Measurements from ENCODE around the gene MICU2.
"Not testable (repeated sequence)": the region's sequence is repeated elsewhere in the genome, so short reads cannot be mapped to it uniquely, and the experiment has no call there.

The MICU2 gene

GRCh38 chr13:21596722-21597121 lies 7.2 kb downstream of the MICU2 start:
- no peaks in the 10 kb centered on the region for H3K4me1 ChIP-seq (ENCODE audit: control insufficient read depth, insufficient read depth, low read length)
- no peaks in the 10 kb centered on the region for H3K9me3 ChIP-seq (ENCODE audit: control insufficient read depth, low read length)
- H3K36me3 ChIP-seq (ENCODE audit: control insufficient read depth, insufficient read depth, low read length) = no peaks in the 10 kb centered on the region
- no peak overlapping the region for H3K4me3 ChIP-seq (ENCODE audit: insufficient read depth, low read depth, low read length)
- no peak overlapping the region for H3K27ac ChIP-seq (ENCODE audit: insufficient read depth, low read depth, low read length, poor library complexity, severe bottlenecking)
- H3K27me3 ChIP-seq (ENCODE audit: control insufficient read depth, insufficient read depth, low read length, poor library complexity, severe bottlenecking) = no peaks in the 10 kb centered on the region

GRCh38 chr13:21595546-21595822 lies 8.5 kb downstream of the MICU2 start:
- no peaks in the 10 kb centered on the region for H3K4me1 ChIP-seq (ENCODE audit: control insufficient read depth, insufficient read depth, low read length)
- H3K27ac ChIP-seq (ENCODE audit: insufficient read depth, low read depth, low read length, poor library complexity, severe bottlenecking) = no peak overlapping the region
- no peaks in the 10 kb centered on the region for H3K9me3 ChIP-seq (ENCODE audit: control insufficient read depth, low read length)
- H3K36me3 ChIP-seq (ENCODE audit: control insufficient read depth, insufficient read depth, low read length) = no peaks in the 10 kb centered on the region
- no peaks in the 10 kb centered on the region for H3K27me3 ChIP-seq (ENCODE audit: control insufficient read depth, insufficient read depth, low read length, poor library complexity, severe bottlenecking)
- no peak overlapping the region for H3K4me3 ChIP-seq (ENCODE audit: insufficient read depth, low read depth, low read length)

GRCh38 chr13:21594715-21595545 lies 9.0 kb downstream of the MICU2 start:
- no peaks in the 10 kb centered on the region for H3K27me3 ChIP-seq (ENCODE audit: control insufficient read depth, insufficient read depth, low read length, poor library complexity, severe bottlenecking)
- no peaks in the 10 kb centered on the region for H3K36me3 ChIP-seq (ENCODE audit: control insufficient read depth, insufficient read depth, low read length)
- no peaks in the 10 kb centered on the region for H3K9me3 ChIP-seq (ENCODE audit: control insufficient read depth, low read length)
- H3K4me3 ChIP-seq (ENCODE audit: insufficient read depth, low read depth, low read length) = no peak overlapping the region
- H3K4me1 ChIP-seq (ENCODE audit: control insufficient read depth, insufficient read depth, low read length) = no peaks in the 10 kb centered on the region
- 65 to 79% methylated on average over 2 to 3 of the region's 3 CpGs for WGBS, 2 experiments
- no peak overlapping the region for H3K27ac ChIP-seq (ENCODE audit: insufficient read depth, low read depth, low read length, poor library complexity, severe bottlenecking)

GRCh38 chr13:21590665-21591456 lies 13.1 kb downstream of the MICU2 start:
- not testable (repeated sequence) for H3K9me3 ChIP-seq (ENCODE audit: control insufficient read depth, low read length); H3K27ac ChIP-seq (ENCODE audit: insufficient read depth, low read depth, low read length, poor library complexity, severe bottlenecking); H3K4me3 ChIP-seq (ENCODE audit: insufficient read depth, low read depth, low read length); H3K36me3 ChIP-seq (ENCODE audit: control insufficient read depth, insufficient read depth, low read length); H3K27me3 ChIP-seq (ENCODE audit: control insufficient read depth, insufficient read depth, low read length, poor library complexity, severe bottlenecking); H3K4me1 ChIP-seq (ENCODE audit: control insufficient read depth, insufficient read depth, low read length)
- 94 to 96% methylated on average over 11 of the region's 11 CpGs for WGBS, 2 experiments

GRCh38 chr13:21590231-21590630 lies 13.7 kb downstream of the MICU2 start:
- no peaks in the 10 kb centered on the region for H3K9me3 ChIP-seq (ENCODE audit: control insufficient read depth, low read length)
- H3K27me3 ChIP-seq (ENCODE audit: control insufficient read depth, insufficient read depth, low read length, poor library complexity, severe bottlenecking) = no peaks in the 10 kb centered on the region
- 92 to 99% methylated on average over 5 of the region's 5 CpGs for WGBS, 2 experiments

GRCh38 chr13:21589510-21589909 lies 14.5 kb downstream of the MICU2 start:
- H3K4me3 ChIP-seq (ENCODE audit: insufficient read depth, low read depth, low read length); H3K4me1 ChIP-seq (ENCODE audit: control insufficient read depth, insufficient read depth, low read length); H3K36me3 ChIP-seq (ENCODE audit: control insufficient read depth, insufficient read depth, low read length); H3K9me3 ChIP-seq (ENCODE audit: control insufficient read depth, low read length); H3K27ac ChIP-seq (ENCODE audit: insufficient read depth, low read depth, low read length, poor library complexity, severe bottlenecking); H3K27me3 ChIP-seq (ENCODE audit: control insufficient read depth, insufficient read depth, low read length, poor library complexity, severe bottlenecking): not testable (repeated sequence)
- 92 to 95% methylated on average over 6 of the region's 6 CpGs for WGBS, 2 experiments

More at GRCh38 chr13:21590231-21590630, 13.7 kb downstream of the MICU2 start:
- no peaks in the 10 kb centered on the region for H3K4me1 ChIP-seq (ENCODE audit: control insufficient read depth, insufficient read depth, low read length)
- no peaks in the 10 kb centered on the region for H3K36me3 ChIP-seq (ENCODE audit: control insufficient read depth, insufficient read depth, low read length)
- H3K4me3 ChIP-seq (ENCODE audit: insufficient read depth, low read depth, low read length) = no peak overlapping the region
- no peak overlapping the region for H3K27ac ChIP-seq (ENCODE audit: insufficient read depth, low read depth, low read length, poor library complexity, severe bottlenecking)

- H3K4me1 ChIP-seq (ENCODE audit: control insufficient read depth, insufficient read depth, low read length); H3K9me3 ChIP-seq (ENCODE audit: control insufficient read depth, low read length); H3K36me3 ChIP-seq (ENCODE audit: control insufficient read depth, insufficient read depth, low read length); H3K27me3 ChIP-seq (ENCODE audit: control insufficient read depth, insufficient read depth, low read length, poor library complexity, severe bottlenecking); H3K27ac ChIP-seq (ENCODE audit: insufficient read depth, low read depth, low read length, poor library complexity, severe bottlenecking); H3K4me3 ChIP-seq (ENCODE audit: insufficient read depth, low read depth, low read length): not testable (repeated sequence)
- WGBS, 2 experiments = 93 to 100% methylated on average over 5 of the region's 5 CpGs
Measured at GRCh38 chr13:21588411-21588810, 15.6 kb downstream of the MICU2 start.

- Histone ChIP-seq H3K27ac (ENCODE audit: insufficient read depth, low read depth, low read length, poor library complexity, severe bottlenecking) (no peak overlapping the region), H3K27me3 (ENCODE audit: control insufficient read depth, insufficient read depth, low read length, poor library complexity, severe bottlenecking) (no peaks in the 10 kb centered on the region)
- WGBS, 2 experiments = 92 to 100% methylated on average over 1 of the region's 1 CpG
Measured at GRCh38 chr13:21584973-21585592, 18.9 kb downstream of the MICU2 start.

GRCh38 chr13:21583478-21583877 lies 20.5 kb downstream of the MICU2 start:
- no peak overlapping the region for H3K27ac ChIP-seq (ENCODE audit: insufficient read depth, low read depth, low read length, poor library complexity, severe bottlenecking)
- H3K4me1 ChIP-seq (ENCODE audit: control insufficient read depth, insufficient read depth, low read length) = no peaks in the 10 kb centered on the region
- H3K4me3 ChIP-seq (ENCODE audit: insufficient read depth, low read depth, low read length) = no peak overlapping the region
- no peaks in the 10 kb centered on the region for H3K36me3 ChIP-seq (ENCODE audit: control insufficient read depth, insufficient read depth, low read length)
- H3K9me3 ChIP-seq (ENCODE audit: control insufficient read depth, low read length) = no peaks in the 10 kb centered on the region
- WGBS, 2 experiments = 83 to 91% methylated on average over 2 of the region's 2 CpGs
- no peaks in the 10 kb centered on the region for H3K27me3 ChIP-seq (ENCODE audit: control insufficient read depth, insufficient read depth, low read length, poor library complexity, severe bottlenecking)

More at GRCh38 chr13:21584973-21585592, 18.9 kb downstream of the MICU2 start:
- H3K4me3 ChIP-seq (ENCODE audit: insufficient read depth, low read depth, low read length) = no peak overlapping the region
- H3K9me3 ChIP-seq (ENCODE audit: control insufficient read depth, low read length) = no peaks in the 10 kb centered on the region
- H3K36me3 ChIP-seq (ENCODE audit: control insufficient read depth, insufficient read depth, low read length) = no peaks in the 10 kb centered on the region
- H3K4me1 ChIP-seq (ENCODE audit: control insufficient read depth, insufficient read depth, low read length) = no peaks in the 10 kb centered on the region

GRCh38 chr13:21580736-21581135 lies 23.2 kb downstream of the MICU2 start:
- H3K36me3 ChIP-seq (ENCODE audit: control insufficient read depth, insufficient read depth, low read length) = no peaks in the 10 kb centered on the region
- H3K4me3 ChIP-seq (ENCODE audit: insufficient read depth, low read depth, low read length) = no peak overlapping the region
- no peaks in the 10 kb centered on the region for H3K27me3 ChIP-seq (ENCODE audit: control insufficient read depth, insufficient read depth, low read length, poor library complexity, severe bottlenecking)
- no peaks in the 10 kb centered on the region for H3K9me3 ChIP-seq (ENCODE audit: control insufficient read depth, low read length)
- no peak overlapping the region for H3K27ac ChIP-seq (ENCODE audit: insufficient read depth, low read depth, low read length, poor library complexity, severe bottlenecking)
- no peaks in the 10 kb centered on the region for H3K4me1 ChIP-seq (ENCODE audit: control insufficient read depth, insufficient read depth, low read length)

Measured in ectodermal cell (in vitro differentiated cells).